C4-2B (cell line): Measurements from ENCODE around the gene ARID3B.

Source experiments
- H3K27ac ChIP-seq: fragments of 450-650 bp; 2 replicates; pipeline ENCODE4 v1.5.1; 2017
- ZFX ChIP-seq: fragments of 450-650 bp; IDR thresholded peaks from 2 replicates; pipeline ENCODE4 v1.6.1; 2017
- TF ChIP-seq, protein P1 (sequence below): fragments of 450-650 bp; conservative IDR thresholded peaks from 2 replicates; pipeline ENCODE4 v1.5.1; 2017; ENCODE audit warnings: mild to moderate bottlenecking

Gene ARID3B

DNA sequence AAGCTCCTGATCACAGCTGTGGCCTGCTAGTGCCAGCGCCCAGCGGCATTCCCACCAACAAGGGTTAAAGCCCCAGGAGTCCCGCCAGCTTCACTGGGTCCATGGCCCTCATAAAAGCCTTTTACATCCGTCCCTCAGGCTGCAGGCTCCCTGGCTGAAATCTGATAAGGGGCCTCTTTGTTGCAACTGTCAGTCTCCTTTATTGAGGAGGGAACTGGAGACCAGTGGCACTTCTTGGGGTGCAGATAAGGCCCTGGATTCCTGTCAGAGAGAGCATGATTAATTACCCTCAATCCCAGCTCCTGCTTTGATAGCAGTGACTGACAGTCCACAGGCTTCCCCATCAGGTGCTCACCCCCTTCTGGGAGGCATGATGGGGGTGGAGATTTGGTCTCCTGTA is 43.8 kb downstream of the ARID3B start:
- H3K27ac ChIP-seq, result no peak overlapping the region
- TF ChIP-seq, protein P1, sequence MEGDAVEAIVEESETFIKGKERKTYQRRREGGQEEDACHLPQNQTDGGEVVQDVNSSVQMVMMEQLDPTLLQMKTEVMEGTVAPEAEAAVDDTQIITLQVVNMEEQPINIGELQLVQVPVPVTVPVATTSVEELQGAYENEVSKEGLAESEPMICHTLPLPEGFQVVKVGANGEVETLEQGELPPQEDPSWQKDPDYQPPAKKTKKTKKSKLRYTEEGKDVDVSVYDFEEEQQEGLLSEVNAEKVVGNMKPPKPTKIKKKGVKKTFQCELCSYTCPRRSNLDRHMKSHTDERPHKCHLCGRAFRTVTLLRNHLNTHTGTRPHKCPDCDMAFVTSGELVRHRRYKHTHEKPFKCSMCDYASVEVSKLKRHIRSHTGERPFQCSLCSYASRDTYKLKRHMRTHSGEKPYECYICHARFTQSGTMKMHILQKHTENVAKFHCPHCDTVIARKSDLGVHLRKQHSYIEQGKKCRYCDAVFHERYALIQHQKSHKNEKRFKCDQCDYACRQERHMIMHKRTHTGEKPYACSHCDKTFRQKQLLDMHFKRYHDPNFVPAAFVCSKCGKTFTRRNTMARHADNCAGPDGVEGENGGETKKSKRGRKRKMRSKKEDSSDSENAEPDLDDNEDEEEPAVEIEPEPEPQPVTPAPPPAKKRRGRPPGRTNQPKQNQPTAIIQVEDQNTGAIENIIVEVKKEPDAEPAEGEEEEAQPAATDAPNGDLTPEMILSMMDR, result no peak
- TF ChIP-seq ZFX, result no peak

DNA sequence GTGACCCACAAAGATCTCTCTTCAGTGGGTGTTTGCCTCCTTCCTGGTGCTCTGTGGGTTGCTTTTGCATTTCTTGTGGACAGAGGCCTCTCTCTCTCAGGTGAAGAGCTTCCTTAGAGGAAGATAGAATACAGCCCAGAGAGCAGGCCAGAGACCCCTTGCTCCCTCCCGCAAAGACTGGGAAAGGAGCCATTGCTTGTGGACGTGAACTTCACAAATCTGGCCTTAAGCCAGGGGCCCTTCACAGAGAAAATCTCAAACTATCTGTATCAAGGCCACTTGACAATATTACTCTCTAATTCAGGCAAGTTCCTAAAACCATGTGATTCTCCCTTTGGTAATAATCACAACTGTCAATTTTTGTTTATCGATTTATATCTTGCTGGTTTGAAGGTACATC is 44.2 kb downstream of the ARID3B start:
- H3K27ac ChIP-seq, result no peak overlapping the region
- no peak for TF ChIP-seq ZFX
- TF ChIP-seq, protein P1, result no peak

DNA sequence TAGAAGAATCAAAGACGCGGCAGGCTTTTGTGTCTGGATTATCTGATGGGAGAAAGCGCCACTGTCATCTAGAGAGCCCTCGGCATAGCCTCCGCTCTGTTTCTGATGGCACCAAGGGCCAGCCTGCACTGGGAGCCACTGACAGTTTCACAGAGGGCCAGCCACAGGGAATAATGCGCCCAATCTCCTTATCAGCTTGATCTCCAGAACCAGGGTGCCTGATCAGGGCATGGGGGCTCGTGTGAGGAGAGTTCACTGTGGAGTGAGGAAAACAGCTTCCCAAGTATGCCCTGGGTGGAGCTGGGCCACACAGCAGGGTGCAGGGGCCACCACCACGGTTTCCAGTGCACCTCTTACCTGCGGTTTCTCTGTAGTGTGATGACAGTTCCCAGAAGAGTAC is 44.8 kb downstream of the ARID3B start:
- no peak overlapping the region for H3K27ac ChIP-seq
- TF ChIP-seq, protein P1, result no peak
- TF ChIP-seq ZFX, result no peak

DNA sequence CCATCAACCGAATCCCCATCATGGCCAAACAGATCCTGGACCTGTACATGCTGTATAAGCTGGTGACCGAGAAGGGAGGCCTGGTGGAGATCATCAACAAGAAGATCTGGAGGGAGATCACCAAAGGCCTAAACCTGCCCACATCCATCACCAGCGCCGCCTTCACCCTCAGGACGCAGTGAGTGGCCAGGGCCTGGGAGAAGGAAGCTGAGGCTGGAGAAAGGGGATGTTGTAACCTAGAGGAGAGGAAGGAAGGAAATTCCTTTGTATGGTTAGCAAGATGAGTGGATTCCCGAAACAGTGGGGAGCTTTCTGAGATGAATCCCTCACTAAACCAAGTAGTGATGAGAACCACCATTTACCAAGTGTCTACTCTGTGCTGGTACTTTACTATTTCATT is 48.8 kb downstream of the ARID3B start:
- no peak overlapping the region; the same call in 1 of the 2 replicates for H3K27ac ChIP-seq
- TF ChIP-seq, protein P1, result no peak
- TF ChIP-seq ZFX, result no peak

DNA sequence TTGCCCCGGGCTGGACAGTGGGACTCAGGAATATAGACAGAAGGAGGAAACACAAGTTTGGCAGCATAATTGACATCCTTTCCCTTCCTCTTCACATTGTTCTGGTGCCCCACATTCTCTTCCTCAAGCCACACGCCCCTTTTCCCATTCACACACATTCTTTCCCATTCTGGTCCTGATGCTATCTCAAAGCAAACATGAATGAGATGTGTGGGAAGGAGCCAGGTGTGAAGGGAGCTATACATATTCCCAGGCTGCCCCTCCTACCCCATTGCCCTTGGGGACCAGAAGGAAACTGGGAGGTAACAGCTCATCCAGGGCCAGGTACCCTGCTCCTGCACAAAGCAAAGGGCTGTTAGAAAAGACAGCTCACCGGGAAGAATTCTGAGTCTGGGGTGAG is 51.2 kb downstream of the ARID3B start:
- H3K27ac ChIP-seq, result no peak overlapping the region
- no peak for TF ChIP-seq ZFX
- TF ChIP-seq, protein P1, result no peak

DNA sequence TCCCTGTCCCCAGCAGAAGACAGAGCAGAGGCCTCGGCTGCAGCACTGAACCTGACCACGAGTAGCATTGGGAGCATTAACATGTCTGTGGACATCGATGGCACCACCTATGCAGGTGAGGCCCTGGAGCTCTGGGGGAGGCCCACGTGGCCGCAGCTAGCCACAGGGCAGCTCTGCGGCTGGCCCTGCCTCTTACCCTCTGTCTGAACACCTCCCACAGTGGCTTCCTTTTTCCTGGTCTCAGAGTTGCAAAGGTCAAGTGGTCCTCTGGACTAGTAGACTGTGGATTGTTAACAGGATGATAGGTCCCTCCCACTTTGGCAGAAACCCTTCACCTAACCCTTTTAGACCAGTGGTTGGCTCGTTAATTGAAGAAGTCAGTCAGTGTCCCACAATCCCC is 52.1 kb downstream of the ARID3B start:
- no peak overlapping the region for H3K27ac ChIP-seq
- TF ChIP-seq, protein P1, result no peak
- TF ChIP-seq ZFX, result no peak

DNA sequence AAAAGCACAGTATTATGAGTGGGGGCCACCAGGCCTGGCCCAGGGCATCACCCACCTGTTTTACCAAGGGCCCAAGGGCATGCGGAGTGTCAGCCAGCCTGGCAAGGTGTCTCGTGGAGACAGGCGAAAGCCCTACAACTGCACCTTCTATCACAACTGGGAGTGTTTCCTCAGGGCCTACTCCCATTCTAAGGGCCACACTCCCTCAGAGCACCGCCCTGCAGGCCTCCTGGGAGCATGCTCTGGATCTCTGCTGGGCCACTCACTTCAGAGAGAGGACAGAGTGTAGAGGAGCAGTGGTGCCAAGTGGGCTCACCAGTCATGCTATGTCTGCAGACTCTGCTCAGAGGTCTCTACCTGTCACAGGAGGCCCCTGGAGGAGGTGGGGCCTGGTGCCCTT is 53.4 kb downstream of the ARID3B start:
- peak overlapping the region; percentile 0; the same call in 1 of the 2 replicates for H3K27ac ChIP-seq
- TF ChIP-seq, protein P1, result no peak
- TF ChIP-seq ZFX, result no peak
